Stimulated activated CD4-positive, alpha-beta T cell treated with anti-CD3 and anti-CD28 coated beads, Interleukin-4, amount 100 ng/mL, for 48 hours (primary cell): Measurements from ENCODE around the gene DLX1.
"Not testable (repeated sequence)": the region's sequence is repeated elsewhere in the genome, so short reads cannot be mapped to it uniquely, and the experiment has no call there.

Source experiments
- DNase-seq, 2 donors: peaks; one replicate each; pipeline ENCODE4 v3.0.0-alpha.2; 2020; ENCODE audit warnings: low read depth in 2 of 2

The DLX1 gene

GRCh38 chr2:172085460-172086159 is at the start of gene DLX1:
DLX1 (plus strand) TSS chr2:172085507; CDS start chr2:172085678, 171 bp downstream.
- DNase-seq, result no peak

GRCh38 chr2:172038121-172038520 is 47.2 kb upstream of the DLX1 start:
- DNase-seq, result no peak

- DNase-seq, result no peak
These were observed 46.7 kb upstream of the DLX1 start for GRCh38 chr2:172038604-172039003.

- no peak for DNase-seq
These were observed 46.1 kb upstream of the DLX1 start for GRCh38 chr2:172039011-172039704.

- DNase-seq, result no peak
These were observed 45.0 kb upstream of the DLX1 start for GRCh38 chr2:172040311-172040710.

- no peak for DNase-seq
These were observed 39.1 kb upstream of the DLX1 start for GRCh38 chr2:172046080-172046678.

- no peak for DNase-seq
These were observed 38.3 kb upstream of the DLX1 start for GRCh38 chr2:172046866-172047565.

GRCh38 chr2:172047566-172048507 is 37.5 kb upstream of the DLX1 start:
- DNase-seq, result no peak

- no peak for DNase-seq
These were observed 36.5 kb upstream of the DLX1 start for GRCh38 chr2:172048508-172049503.

- DNase-seq, result no peak
These were observed 35.7 kb upstream of the DLX1 start for GRCh38 chr2:172049567-172050120.

- no peak for DNase-seq
These were observed 34.7 kb upstream of the DLX1 start for GRCh38 chr2:172050479-172051125.

- no peak for DNase-seq
These were observed 33.0 kb upstream of the DLX1 start for GRCh38 chr2:172052000-172052983.

GRCh38 chr2:172053486-172053885 is 31.8 kb upstream of the DLX1 start:
- no peak for DNase-seq

GRCh38 chr2:172056293-172056692 is 29.0 kb upstream of the DLX1 start:
- DNase-seq, result no peak

- DNase-seq, result no peak
These were observed 26.6 kb upstream of the DLX1 start for GRCh38 chr2:172058660-172059059.

GRCh38 chr2:172060118-172060517 is 25.2 kb upstream of the DLX1 start:
- not testable (repeated sequence) for DNase-seq

- DNase-seq, result no peak
These were observed 22.8 kb upstream of the DLX1 start for GRCh38 chr2:172062402-172063004.
